ENCODE results near the gene IVD. TPM values are rescaled to one million over a fixed set of nuclear protein-coding genes. Genes with fewer than 3 reads are reported as not detected.

IVD gene
- total and polyA plus RNA-seq, 2 of the 4 experiments (the other 2 are of a cell fraction), result 31.7 to 41.1 TPM

- TF ChIP-seq RAD21 (IDR thresholded peaks at IDR 0.05; ENCODE audit: low read length) (no peak), MXI1 (IDR thresholded peaks at IDR 0.05; ENCODE audit: borderline replicate concordance, low read depth, low read length) (no peak)
Observed at GRCh38 chr15:40437752-40438687, 32.4 kb downstream of the IVD start (continued).

GRCh38 chr15:40438712-40439111, 33.1 kb downstream of the IVD start:
- peaks cover 15% of the 10 kb centered on the region for H3K4me1 ChIP-seq (ENCODE audit: control insufficient read depth, insufficient read depth, low read length)
- no peak overlapping the region for H3K9ac ChIP-seq (ENCODE audit: low read depth, low read length)
- H3K9me3 ChIP-seq (ENCODE audit: control insufficient read depth, insufficient read depth, low read length), result no peaks in the 10 kb centered on the region
- H3K56ac ChIP-seq (ENCODE audit: extremely low read depth, insufficient read depth, low read length), result no peak overlapping the region
- no peak overlapping the region for H3K4me2 ChIP-seq (ENCODE audit: low read depth, low read length)
- ChIA-PET POLR2A (ENCODE audit: unreplicated experiment) (no interaction called here), CTCF (interaction anchor here (0.6 kb wide), 1 partner anchor 42 kb away, joined by 4 read pairs; no protein-coding TSS in a partner anchor)
- no peak for ATAC-seq (ENCODE audit: low read depth)
- no peak overlapping the region for H2BK20ac ChIP-seq (ENCODE audit: low read depth, low read length)
- intact Hi-C loops (cut with micrococcal nuclease), result no loop called here
- dilution Hi-C loops (cut with HindIII; ENCODE audit: low sequenced_read_pairs, unreplicated experiment), result no loop called here
- no peak overlapping the region for H3K4me3 ChIP-seq (ENCODE audit: insufficient read depth, low read depth, low read length)
- WGBS, 2 experiments (ENCODE audit: extremely low coverage in 2 of 2, insufficient read length in 1 of 2), result 76% methylated on average over 3 of the region's 12 CpGs; no CpG with 5 or more reads in 1 of the 2 experiments
- H2AK9ac ChIP-seq (replicated peaks; ENCODE audit: low read depth, low read length, poor library complexity), result no peak overlapping the region
- no peak overlapping the region for H3K18ac ChIP-seq (ENCODE audit: low read depth, low read length)
- H3K14ac ChIP-seq (replicated peaks; ENCODE audit: low read depth, low read length), result no peak overlapping the region
- BruUV-seq (replicated peaks), result no TSS peak
- H2BK120ac ChIP-seq (ENCODE audit: low read depth, low read length), result no peak overlapping the region
- H3K27me3 ChIP-seq (ENCODE audit: control insufficient read depth, insufficient read depth, low read length), result peaks cover 65% of the 10 kb centered on the region
- H3K9me1 ChIP-seq (ENCODE audit: insufficient read depth, low read length), result peaks cover 7% of the 10 kb centered on the region; the same call in 1 of the 2 replicates
- no peak overlapping the region for H2BK5ac ChIP-seq (ENCODE audit: low read depth, low read length, poor library complexity, severe bottlenecking)
- in situ Hi-C loops (cut with MboI; ENCODE audit: low sequenced_read_pairs), result no loop called here
- no peak overlapping the region for H2AFZ ChIP-seq (replicated peaks; ENCODE audit: low read length, poor library complexity)
- H3K79me1 ChIP-seq (ENCODE audit: low read depth in 1 of 2, low read length in 2 of 2), result peaks cover 0 to 14% of the 10 kb centered on the region in 2 experiments; a peak in 3 of 4 replicates
- H2BK15ac ChIP-seq (ENCODE audit: low read depth, low read length), result no peak overlapping the region
- H3K23ac ChIP-seq (ENCODE audit: low read depth, low read length), result no peak overlapping the region
- DNase-seq, result no peak
- no peak overlapping the region for H2AK5ac ChIP-seq (ENCODE audit: low read depth, low read length)
- H4K5ac ChIP-seq (ENCODE audit: low read depth, low read length), result no peak overlapping the region
- no peaks in the 10 kb centered on the region for H3K36me3 ChIP-seq (ENCODE audit: control insufficient read depth, insufficient read depth, low read length)
- no peak overlapping the region for H4K91ac ChIP-seq (ENCODE audit: insufficient read depth, low read depth, low read length)
- no peak overlapping the region for H3K27ac ChIP-seq (ENCODE audit: insufficient read depth, low read length)
- no peak overlapping the region for H3K4ac ChIP-seq (ENCODE audit: low read depth, low read length)
- no peak overlapping the region for H4K8ac ChIP-seq (ENCODE audit: low read depth in 2 of 2, low read length in 2 of 2)
- H4K20me1 ChIP-seq (ENCODE audit: insufficient read depth, low read length), result peaks cover 19% of the 10 kb centered on the region
- TF ChIP-seq MXI1 (IDR thresholded peaks at IDR 0.05; ENCODE audit: borderline replicate concordance, low read depth, low read length), result no peak
- no peak for TF ChIP-seq CEBPB (IDR thresholded peaks at IDR 0.05; ENCODE audit: low read depth, low read length)
- no peak for TF ChIP-seq MAFK (IDR thresholded peaks at IDR 0.05; ENCODE audit: low read depth, low read length)
- TF ChIP-seq BHLHE40 (IDR thresholded peaks at IDR 0.05; ENCODE audit: low read depth, low read length), result no peak
- no peak for TF ChIP-seq USF2 (IDR thresholded peaks at IDR 0.05; ENCODE audit: low read depth, low read length)
- no peak for TF ChIP-seq RFX5 (IDR thresholded peaks at IDR 0.05; ENCODE audit: low read depth, low read length)
- TF ChIP-seq MAZ (IDR thresholded peaks at IDR 0.05; ENCODE audit: borderline replicate concordance, low read depth, low read length), result no peak
- no peak for TF ChIP-seq SMC3 (IDR thresholded peaks at IDR 0.05; ENCODE audit: low read depth, low read length)
- TF ChIP-seq POLR2A (IDR thresholded peaks at IDR 0.05; ENCODE audit: low read depth, low read length), result no peak
- no peak for TF ChIP-seq CTCF (conservative IDR thresholded peaks at IDR 0.05; ENCODE audit: low read depth, low read length)
- no peak for TF ChIP-seq FOS (IDR thresholded peaks at IDR 0.05; ENCODE audit: low read depth, low read length)
- no peak for TF ChIP-seq RAD21 (IDR thresholded peaks at IDR 0.05; ENCODE audit: low read length)
- TF ChIP-seq RCOR1 (IDR thresholded peaks at IDR 0.05; ENCODE audit: insufficient replicate concordance, low read length), result no peak

Data from IMR-90 (cell line).